ENCODE results near the gene DTNB.

GRCh38 chr2:25400576-25401216, 272.7 kb downstream of the DTNB start:
- TF ChIP-seq, protein P1, sequence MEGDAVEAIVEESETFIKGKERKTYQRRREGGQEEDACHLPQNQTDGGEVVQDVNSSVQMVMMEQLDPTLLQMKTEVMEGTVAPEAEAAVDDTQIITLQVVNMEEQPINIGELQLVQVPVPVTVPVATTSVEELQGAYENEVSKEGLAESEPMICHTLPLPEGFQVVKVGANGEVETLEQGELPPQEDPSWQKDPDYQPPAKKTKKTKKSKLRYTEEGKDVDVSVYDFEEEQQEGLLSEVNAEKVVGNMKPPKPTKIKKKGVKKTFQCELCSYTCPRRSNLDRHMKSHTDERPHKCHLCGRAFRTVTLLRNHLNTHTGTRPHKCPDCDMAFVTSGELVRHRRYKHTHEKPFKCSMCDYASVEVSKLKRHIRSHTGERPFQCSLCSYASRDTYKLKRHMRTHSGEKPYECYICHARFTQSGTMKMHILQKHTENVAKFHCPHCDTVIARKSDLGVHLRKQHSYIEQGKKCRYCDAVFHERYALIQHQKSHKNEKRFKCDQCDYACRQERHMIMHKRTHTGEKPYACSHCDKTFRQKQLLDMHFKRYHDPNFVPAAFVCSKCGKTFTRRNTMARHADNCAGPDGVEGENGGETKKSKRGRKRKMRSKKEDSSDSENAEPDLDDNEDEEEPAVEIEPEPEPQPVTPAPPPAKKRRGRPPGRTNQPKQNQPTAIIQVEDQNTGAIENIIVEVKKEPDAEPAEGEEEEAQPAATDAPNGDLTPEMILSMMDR (IDR thresholded peaks at IDR 0.05; ENCODE audit: insufficient read depth, low read length): no peak
- TF ChIP-seq, protein P2, sequence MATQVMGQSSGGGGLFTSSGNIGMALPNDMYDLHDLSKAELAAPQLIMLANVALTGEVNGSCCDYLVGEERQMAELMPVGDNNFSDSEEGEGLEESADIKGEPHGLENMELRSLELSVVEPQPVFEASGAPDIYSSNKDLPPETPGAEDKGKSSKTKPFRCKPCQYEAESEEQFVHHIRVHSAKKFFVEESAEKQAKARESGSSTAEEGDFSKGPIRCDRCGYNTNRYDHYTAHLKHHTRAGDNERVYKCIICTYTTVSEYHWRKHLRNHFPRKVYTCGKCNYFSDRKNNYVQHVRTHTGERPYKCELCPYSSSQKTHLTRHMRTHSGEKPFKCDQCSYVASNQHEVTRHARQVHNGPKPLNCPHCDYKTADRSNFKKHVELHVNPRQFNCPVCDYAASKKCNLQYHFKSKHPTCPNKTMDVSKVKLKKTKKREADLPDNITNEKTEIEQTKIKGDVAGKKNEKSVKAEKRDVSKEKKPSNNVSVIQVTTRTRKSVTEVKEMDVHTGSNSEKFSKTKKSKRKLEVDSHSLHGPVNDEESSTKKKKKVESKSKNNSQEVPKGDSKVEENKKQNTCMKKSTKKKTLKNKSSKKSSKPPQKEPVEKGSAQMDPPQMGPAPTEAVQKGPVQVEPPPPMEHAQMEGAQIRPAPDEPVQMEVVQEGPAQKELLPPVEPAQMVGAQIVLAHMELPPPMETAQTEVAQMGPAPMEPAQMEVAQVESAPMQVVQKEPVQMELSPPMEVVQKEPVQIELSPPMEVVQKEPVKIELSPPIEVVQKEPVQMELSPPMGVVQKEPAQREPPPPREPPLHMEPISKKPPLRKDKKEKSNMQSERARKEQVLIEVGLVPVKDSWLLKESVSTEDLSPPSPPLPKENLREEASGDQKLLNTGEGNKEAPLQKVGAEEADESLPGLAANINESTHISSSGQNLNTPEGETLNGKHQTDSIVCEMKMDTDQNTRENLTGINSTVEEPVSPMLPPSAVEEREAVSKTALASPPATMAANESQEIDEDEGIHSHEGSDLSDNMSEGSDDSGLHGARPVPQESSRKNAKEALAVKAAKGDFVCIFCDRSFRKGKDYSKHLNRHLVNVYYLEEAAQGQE (IDR thresholded peaks at IDR 0.05; ENCODE audit: insufficient replicate concordance, low read depth): no peak
